Gastrocnemius medialis (tissue), 4 donors: ENCODE measurements around the gene COQ9. TPM values are rescaled to one million over a fixed set of nuclear protein-coding genes. Genes with fewer than 3 reads are reported as not detected.

Experiments used
- ATAC-seq, 2 donors: fragments of 150-250 bp; one replicate each; pipeline ENCODE4 v1.9.1; 2016
- DNase-seq, 2 donors: peaks; one replicate each; pipeline ENCODE4 v3.0.0-alpha.2; 2019
- H3K27ac ChIP-seq, 4 donors: fragments of 200-600 bp; sonication (generic); 1 replicate in 1 of 4; 2 replicates in 3 of 4; pipeline ENCODE4 v1.5.1; 2016 to 2018; ENCODE audit warnings: mild to moderate bottlenecking in 2 of 4, moderate library complexity in 1 of 4
- H3K27me3 ChIP-seq, 3 donors: fragments of 200-600 bp; sonication (generic) in 2 of 3; 1 replicate in 1 of 3; 2 replicates in 2 of 3; pipeline versions ENCODE4 v1.5.1 to v1.6.0; 2016 to 2019; ENCODE audit warnings: mild to moderate bottlenecking in 1 of 3, moderate library complexity in 1 of 3
- H3K36me3 ChIP-seq, 2 donors: fragments of 200-600 bp; sonication (generic) in 1 of 2; one replicate each; pipeline ENCODE4 v1.5.1; 2017 to 2018
- H3K4me1 ChIP-seq, 2 donors: fragments of 200-600 bp; sonication (generic) in 1 of 2; one replicate each; pipeline ENCODE4 v1.5.1; 2016 to 2017; ENCODE audit warnings: mild to moderate bottlenecking in 2 of 2
- H3K4me3 ChIP-seq, 4 donors: fragments of 200-600 bp; sonication (generic) in 3 of 4; 1 replicate in 1 of 4; 2 replicates in 3 of 4; pipeline ENCODE4 v1.5.1; 2016 to 2019; ENCODE audit warnings: mild to moderate bottlenecking in 2 of 4
- H3K9me3 ChIP-seq, 3 donors: fragments of 200-600 bp; sonication (generic) in 2 of 3; 1 replicate in 1 of 3; 2 replicates in 2 of 3; pipeline ENCODE4 v1.5.1; 2016 to 2019
- POLR2A ChIP-seq, 2 donors: fragments of 450-650 bp; IDR thresholded peaks; one replicate each; pipeline ENCODE4 v1.6.1; 2017; ENCODE audit warnings: antibody characterized with exemption in 2 of 2, mild to moderate bottlenecking in 2 of 2, moderate library complexity in 2 of 2
- in situ Hi-C, 4 donors: fragments of 200-750 bp; cut with MboI; loops; one replicate each; pipeline versions ENCODE4 v1.15.0 to v1.8.0; 2017; ENCODE audit warnings: low sequenced_read_pairs in 4 of 4
- intact Hi-C: fragments of 100-400 bp; cut with DNase I; formaldehyde crosslinking; loops from one replicate; pipeline ENCODE4 v1.15.1; 2023; ENCODE audit warnings: low total_unique reads
- total RNA-seq, 4 donors: library from RNA; depleted of rRNA; stranded (reverse); fragments of >200 nt; gene quantifications; one replicate each; pipeline versions ENCODE4 v1.1.0 to v1.2.3, GENCODE V29; 2016
- TF ChIP-seq, protein P1 (sequence below), 5 experiments: fragments of 450-650 bp in 3 of 5; fragments of 200-600 bp in 2 of 5; sonication (generic) in 2 of 5; IDR thresholded peaks in 4 of 5; conservative IDR thresholded peaks in 1 of 5; 1 replicate in 4 of 5; 2 replicates in 1 of 5; pipeline ENCODE4 v1.5.1; 2016 to 2019; ENCODE audit warnings: antibody characterized with exemption in 5 of 5, mild to moderate bottlenecking in 3 of 5, moderate library complexity in 3 of 5

COQ9 gene
- total RNA-seq, 4 donors from 2014 or later: 107 to 171 (median 135) TPM

GRCh38 chr16:57405097-57405496, 42.2 kb upstream of the COQ9 start:
- no peak overlapping the region for H3K27ac ChIP-seq
- TF ChIP-seq POLR2A (IDR thresholded peaks at IDR 0.05): no peak
- TF ChIP-seq, protein P1, sequence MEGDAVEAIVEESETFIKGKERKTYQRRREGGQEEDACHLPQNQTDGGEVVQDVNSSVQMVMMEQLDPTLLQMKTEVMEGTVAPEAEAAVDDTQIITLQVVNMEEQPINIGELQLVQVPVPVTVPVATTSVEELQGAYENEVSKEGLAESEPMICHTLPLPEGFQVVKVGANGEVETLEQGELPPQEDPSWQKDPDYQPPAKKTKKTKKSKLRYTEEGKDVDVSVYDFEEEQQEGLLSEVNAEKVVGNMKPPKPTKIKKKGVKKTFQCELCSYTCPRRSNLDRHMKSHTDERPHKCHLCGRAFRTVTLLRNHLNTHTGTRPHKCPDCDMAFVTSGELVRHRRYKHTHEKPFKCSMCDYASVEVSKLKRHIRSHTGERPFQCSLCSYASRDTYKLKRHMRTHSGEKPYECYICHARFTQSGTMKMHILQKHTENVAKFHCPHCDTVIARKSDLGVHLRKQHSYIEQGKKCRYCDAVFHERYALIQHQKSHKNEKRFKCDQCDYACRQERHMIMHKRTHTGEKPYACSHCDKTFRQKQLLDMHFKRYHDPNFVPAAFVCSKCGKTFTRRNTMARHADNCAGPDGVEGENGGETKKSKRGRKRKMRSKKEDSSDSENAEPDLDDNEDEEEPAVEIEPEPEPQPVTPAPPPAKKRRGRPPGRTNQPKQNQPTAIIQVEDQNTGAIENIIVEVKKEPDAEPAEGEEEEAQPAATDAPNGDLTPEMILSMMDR (IDR thresholded peaks at IDR 0.05 in 4 of 5, conservative IDR thresholded peaks at IDR 0.05 in 1 of 5): no peak
- DNase-seq (no peak), ATAC-seq (no peak)
- no peaks in the 10 kb centered on the region for H3K9me3 ChIP-seq
- intact Hi-C loops (no loop called here), in situ Hi-C loops (loop anchor here in 1 of 4 donors (25.0 kb wide), 1 partner anchor 318 kb away; the partner anchor contains the start of gene CPNE2)
- H3K36me3 ChIP-seq: no peaks in the 10 kb centered on the region
- H3K27me3 ChIP-seq: no peaks in the 10 kb centered on the region
- no peak overlapping the region for H3K4me3 ChIP-seq
- H3K4me1 ChIP-seq: no peaks in the 10 kb centered on the region

DNA sequence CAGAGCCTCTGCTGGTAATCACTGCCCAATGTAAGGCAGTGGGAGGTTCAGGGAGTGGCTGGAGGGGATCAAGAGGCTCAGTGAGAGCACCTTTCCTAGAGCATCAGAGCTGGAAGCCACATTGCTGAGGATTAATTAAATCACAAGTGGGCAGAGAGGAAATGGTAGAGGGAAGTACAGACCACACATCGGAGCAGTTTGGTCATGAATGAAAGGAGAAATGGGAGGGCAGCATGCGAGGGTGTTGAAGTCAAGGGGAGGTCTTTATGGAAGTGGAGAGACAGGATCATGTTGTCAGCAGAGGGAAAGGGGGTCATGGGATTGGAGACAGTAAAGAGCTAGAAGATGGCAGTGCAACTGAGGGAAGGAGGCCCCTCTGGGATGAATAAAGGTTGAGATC, 40.4 kb upstream of the COQ9 start:
- in situ Hi-C loops: loop anchor here in 1 of 4 donors (25.0 kb wide), 1 partner anchor 320 kb away; the partner anchor contains the start of gene CPNE2
- Histone ChIP-seq H3K27me3 (no peaks in the 10 kb centered on the region), H3K9me3 (no peaks in the 10 kb centered on the region), H3K27ac (no peak overlapping the region), H3K36me3 (no peaks in the 10 kb centered on the region), H3K4me1 (no peaks in the 10 kb centered on the region), H3K4me3 (no peak overlapping the region)
- DNase-seq (no peak), ATAC-seq (no peak)
- intact Hi-C loops: no loop called here
- TF ChIP-seq POLR2A (IDR thresholded peaks at IDR 0.05): no peak

DNA sequence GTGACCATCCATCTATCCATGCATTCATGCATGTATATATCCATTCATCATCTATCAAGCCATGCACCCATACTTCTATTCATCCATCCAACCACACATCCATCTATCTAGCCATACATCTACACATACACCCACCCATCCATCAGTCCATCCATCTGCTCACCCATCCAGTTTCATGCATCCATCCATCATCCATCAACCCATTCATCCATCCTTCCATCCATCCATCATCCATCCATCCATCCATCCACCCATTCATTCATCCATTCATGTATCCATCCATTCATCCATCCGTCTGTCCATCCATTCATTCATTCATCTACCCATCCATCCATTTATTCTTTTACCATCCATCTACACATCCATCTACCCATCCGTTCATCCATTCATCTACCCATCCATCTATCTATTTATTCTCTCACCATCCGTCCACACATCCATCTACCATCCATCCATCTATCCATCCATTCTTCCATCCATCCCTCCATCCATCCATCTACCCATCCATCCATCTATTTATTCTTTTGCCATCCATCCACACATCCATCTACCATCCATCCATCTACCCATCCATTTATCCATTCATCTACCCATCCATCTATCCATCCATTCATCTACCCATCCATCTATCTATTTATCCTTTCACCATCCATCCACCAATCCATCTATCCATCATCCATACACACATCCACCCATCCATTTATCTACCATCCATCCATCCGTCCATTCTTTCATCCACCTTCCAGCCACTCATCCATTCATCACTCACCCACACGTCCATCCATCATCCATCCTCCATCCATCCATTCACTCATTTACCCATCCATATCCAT, 39.5 kb upstream of the COQ9 start:
- no peaks in the 10 kb centered on the region for H3K9me3 ChIP-seq
- H3K36me3 ChIP-seq: no peaks in the 10 kb centered on the region
- H3K4me3 ChIP-seq: no peak overlapping the region
- intact Hi-C loops: no loop called here
- no peaks in the 10 kb centered on the region for H3K27me3 ChIP-seq
- H3K27ac ChIP-seq: no peak overlapping the region
- H3K4me1 ChIP-seq: no peaks in the 10 kb centered on the region
- TF ChIP-seq POLR2A (IDR thresholded peaks at IDR 0.05): no peak
- TF ChIP-seq, protein P1 (IDR thresholded peaks at IDR 0.05 in 4 of 5, conservative IDR thresholded peaks at IDR 0.05 in 1 of 5): no peak
- ATAC-seq (no peak), DNase-seq (no peak)
- in situ Hi-C loops: loop anchor here in 1 of 4 donors (25.0 kb wide), 1 partner anchor 320 kb away; the partner anchor contains the start of gene CPNE2

- Histone ChIP-seq H3K4me3 (no peak overlapping the region), H3K9me3 (no peaks in the 10 kb centered on the region), H3K36me3 (no peaks in the 10 kb centered on the region), H3K27ac (peak overlapping the region in 3 of 4 donors; percentile 51 to 65 (median 53)), H3K4me1 (no peaks in the 10 kb centered on the region), H3K27me3 (no peaks in the 10 kb centered on the region)
- peak; percentile 58 to 80 for ATAC-seq
- DNase-seq: no peak
- TF ChIP-seq, protein P1 (IDR thresholded peaks at IDR 0.05 in 4 of 5, conservative IDR thresholded peaks at IDR 0.05 in 1 of 5): no peak
- TF ChIP-seq POLR2A (IDR thresholded peaks at IDR 0.05): no peak
- intact Hi-C loops (no loop called here), in situ Hi-C loops (loop anchor here in 1 of 4 donors (25.0 kb wide), 1 partner anchor 322 kb away; the partner anchor contains the start of gene CPNE2)
Measured at GRCh38 chr16:57409065-57409464, 38.2 kb upstream of the COQ9 start.

- intact Hi-C loops (loop anchor here (10.0 kb wide), 1 partner anchor 315 kb away; the partner anchor contains the start of gene CPNE2), in situ Hi-C loops (loop anchor here in 1 of 4 donors (25.0 kb wide), 1 partner anchor 323 kb away; the partner anchor contains the start of gene CPNE2)
- Histone ChIP-seq H3K4me1 (no peaks in the 10 kb centered on the region), H3K27me3 (no peaks in the 10 kb centered on the region), H3K27ac (peak overlapping the region in 3 of 4 donors; percentile 51 to 65 (median 53)), H3K36me3 (no peaks in the 10 kb centered on the region), H3K4me3 (no peak overlapping the region), H3K9me3 (no peaks in the 10 kb centered on the region)
- DNase-seq: no peak
- no peak for ATAC-seq
- TF ChIP-seq, protein P1 (IDR thresholded peaks at IDR 0.05 in 4 of 5, conservative IDR thresholded peaks at IDR 0.05 in 1 of 5): no peak
- TF ChIP-seq POLR2A (IDR thresholded peaks at IDR 0.05): no peak
Measured at GRCh38 chr16:57409870-57410587, 37.2 kb upstream of the COQ9 start.
